GM03348 (cell line): Measurements from ENCODE around the gene OAT.
"Not testable (repeated sequence)": the region's sequence is repeated elsewhere in the genome, so short reads cannot be mapped to it uniquely, and the experiment has no call there.

Experiments used
- DNase-seq: peaks from one replicate; pipeline ENCODE4 v3.0.0; 2012; ENCODE audit warnings: low spot score

Gene OAT

GRCh38 chr10:124378271-124378670, 40.5 kb downstream of the OAT start:
- no peak for DNase-seq

GRCh38 chr10:124377101-124377500, 41.6 kb downstream of the OAT start:
- DNase-seq: no peak

- DNase-seq: no peak
Measured at GRCh38 chr10:124376411-124376810, 42.3 kb downstream of the OAT start.

DNA sequence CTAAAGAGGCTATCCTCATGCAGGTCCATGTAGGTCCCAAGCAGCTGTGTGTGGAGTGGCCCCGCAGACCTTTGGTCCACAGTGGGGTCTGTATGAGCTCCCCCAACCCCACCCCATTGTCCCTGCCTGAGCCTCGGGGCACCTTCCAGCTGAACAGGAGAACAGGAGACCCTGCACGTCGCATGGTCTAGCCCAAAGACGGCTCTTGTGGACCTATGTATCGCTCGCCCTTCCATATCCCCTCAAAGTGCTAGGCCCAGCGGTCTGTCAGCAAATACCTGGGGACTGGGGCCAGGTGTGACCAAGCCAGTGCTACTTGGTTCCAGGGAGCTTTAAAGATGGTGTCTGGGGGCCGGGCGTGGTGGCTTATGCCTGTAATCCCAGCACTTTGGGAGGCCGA, 43.0 kb downstream of the OAT start:
- no peak for DNase-seq

DNA sequence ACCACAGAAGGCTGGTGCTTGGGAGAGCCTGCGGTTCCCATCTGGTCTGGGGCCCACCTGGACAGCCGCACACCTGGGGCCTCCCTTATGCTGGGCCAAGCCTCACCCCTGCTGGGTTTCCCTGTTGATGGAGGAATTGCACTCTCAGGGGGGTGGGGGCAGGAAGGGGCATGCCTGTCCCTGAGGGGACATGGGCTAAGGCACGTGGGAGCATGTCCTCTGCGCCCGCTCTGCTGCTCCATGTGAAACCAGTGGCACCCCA, 43.4 kb downstream of the OAT start:
- no peak for DNase-seq

DNA sequence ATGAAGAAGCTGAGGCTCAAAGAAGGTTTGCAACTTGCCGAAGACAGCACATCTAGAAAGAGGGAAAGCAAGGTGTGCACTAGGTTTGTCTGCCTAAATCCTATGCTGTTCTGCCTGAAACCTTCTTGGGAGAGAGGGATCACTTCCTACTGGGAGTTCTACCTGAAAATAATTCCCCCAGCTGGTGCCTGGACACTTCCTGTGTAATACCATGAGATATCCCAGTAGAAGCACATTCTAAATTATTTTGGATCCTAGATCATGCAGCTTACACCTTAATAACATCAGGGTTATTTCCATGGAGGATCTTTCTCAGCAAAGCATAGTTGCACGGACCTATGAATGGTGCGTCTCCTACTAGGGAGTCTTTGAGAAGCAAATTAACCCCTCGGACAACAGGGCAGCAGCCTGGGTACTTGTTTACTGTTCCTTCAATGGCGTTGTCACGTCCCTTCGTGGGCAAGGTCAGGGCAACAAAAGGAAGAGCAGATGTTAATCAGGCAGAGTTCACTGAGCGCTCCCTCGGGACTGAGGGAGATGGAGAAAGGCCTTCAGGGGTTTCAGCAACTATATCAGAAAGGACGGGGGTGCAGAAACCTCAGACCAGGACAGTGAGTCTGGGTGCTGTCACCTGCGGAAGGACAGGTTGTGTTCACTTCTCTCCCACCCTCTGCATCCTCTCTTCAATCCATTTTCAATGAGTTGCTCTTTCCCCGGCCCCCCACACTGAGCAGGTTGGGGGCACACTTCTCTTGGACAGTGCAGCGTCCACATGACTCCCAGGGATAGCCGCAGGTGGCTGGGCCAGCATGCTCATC, 44.0 kb downstream of the OAT start:
- DNase-seq: no peak

DNA sequence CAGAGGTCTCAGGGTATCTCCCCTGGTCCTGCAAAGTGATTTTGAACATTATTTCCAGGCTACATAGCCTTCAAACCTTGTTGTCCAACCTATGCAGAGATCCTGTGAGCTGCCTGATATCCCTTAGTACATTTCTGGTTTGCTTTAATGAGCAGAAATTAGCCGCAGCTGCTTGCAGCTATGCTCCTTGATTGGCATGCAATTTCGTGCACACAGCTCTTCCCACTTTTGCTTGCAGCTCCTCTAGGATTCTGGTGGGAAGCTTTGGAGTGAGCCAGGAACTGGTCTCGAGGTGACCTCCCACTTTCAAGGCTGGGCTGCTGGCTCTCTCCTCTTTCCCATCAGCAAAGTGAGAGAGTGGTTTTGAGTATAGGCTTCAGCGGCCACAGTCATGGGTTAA, 45.8 kb downstream of the OAT start:
- no peak for DNase-seq

GRCh38 chr10:124370426-124370825, 48.3 kb downstream of the OAT start:
- no peak for DNase-seq

- DNase-seq: no peak
Measured at GRCh38 chr10:124369986-124370385, 48.7 kb downstream of the OAT start.

GRCh38 chr10:124369533-124369932, 49.2 kb downstream of the OAT start:
- not testable (repeated sequence) for DNase-seq

DNA sequence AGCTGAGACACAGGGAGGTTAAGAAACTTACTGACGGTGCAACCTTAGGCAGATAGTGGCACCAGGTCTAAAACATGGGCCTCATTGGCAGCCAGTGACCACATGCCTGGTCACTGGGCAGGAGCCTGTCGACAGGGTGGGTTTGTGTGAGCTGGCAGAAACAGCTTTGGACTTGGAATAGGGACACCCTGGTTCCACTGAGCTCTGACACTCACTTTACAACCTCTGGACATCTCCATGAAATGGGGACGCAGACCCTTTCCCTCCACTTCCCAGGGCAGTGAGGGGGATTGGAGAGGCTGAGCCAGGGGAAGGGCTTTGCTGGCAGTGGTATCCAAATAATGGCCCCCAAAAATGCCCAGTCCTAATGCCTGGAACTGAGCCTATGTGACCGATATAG, 49.7 kb downstream of the OAT start:
- DNase-seq: no peak

GRCh38 chr10:124367936-124368335, 50.8 kb downstream of the OAT start:
- DNase-seq: no peak

GRCh38 chr10:124367414-124367813, 51.3 kb downstream of the OAT start:
- no peak for DNase-seq

DNA sequence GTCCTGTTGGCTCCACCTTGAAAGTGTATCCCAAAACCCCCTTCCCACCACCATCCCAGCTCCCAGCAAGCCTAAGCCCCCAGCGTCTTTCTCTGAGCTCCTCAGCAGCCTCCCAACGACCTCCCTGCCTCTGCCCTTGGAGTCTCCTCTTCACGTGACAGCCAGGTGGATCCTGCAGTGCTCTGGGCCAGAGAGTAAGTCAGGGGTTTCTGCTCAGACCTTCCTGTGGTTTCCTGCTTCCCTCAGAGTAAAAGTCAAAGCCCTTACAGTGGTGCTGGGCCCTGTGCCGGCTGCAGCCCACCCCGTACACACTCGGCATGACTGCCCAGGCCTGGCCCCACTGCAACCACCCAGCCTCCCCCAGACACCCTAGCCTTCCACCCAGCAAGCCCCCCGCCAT, 51.9 kb downstream of the OAT start:
- no peak for DNase-seq

DNA sequence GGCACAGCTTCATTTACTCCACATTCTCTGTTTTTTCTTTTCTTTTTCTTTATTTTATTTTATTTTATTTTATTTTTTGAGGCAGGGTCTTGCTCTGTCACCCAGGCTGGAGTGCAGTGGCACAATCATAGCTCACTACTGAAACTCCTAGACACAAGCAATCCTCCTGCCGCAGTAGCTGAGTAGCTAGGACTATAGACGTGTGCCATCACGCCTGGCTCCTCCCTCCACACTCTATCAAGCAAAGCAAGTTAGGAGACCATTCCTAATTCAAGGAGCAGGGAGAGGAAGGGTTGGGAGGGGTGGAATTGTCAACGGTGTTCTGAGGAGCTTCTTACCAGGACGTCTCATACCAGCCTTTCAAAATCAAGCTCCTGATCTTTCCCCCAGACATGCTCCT, 52.4 kb downstream of the OAT start:
- DNase-seq: no peak

- DNase-seq: no peak
Measured at GRCh38 chr10:124364674-124365073, 54.0 kb downstream of the OAT start.

GRCh38 chr10:124362568-124362967, 56.2 kb downstream of the OAT start:
- no peak for DNase-seq

DNA sequence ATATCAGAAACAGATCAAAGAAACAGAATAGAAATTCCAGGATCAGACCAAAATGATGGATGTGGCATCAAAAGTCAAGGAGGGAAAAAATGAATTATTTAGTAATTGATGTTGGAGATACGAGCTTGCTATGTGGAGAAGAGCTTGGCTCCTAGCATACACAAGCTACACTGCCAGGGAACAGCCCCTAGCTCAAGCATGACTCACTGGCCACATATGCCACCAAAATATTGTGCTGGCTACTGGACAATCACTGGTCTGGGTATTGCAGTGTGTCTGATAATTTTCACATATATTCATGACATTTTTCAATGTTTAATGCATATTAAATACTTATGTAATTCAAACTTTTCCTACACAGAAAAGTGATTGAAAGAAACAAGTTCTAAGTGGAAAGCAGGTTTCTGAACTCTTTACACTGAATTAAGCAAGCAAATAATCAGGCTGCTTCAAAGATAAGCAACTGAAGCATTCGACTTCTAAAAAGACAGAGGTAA, 59.3 kb downstream of the OAT start:
- DNase-seq: no peak

- DNase-seq: no peak
Measured at GRCh38 chr10:124357561-124357885, 61.2 kb downstream of the OAT start.

DNA sequence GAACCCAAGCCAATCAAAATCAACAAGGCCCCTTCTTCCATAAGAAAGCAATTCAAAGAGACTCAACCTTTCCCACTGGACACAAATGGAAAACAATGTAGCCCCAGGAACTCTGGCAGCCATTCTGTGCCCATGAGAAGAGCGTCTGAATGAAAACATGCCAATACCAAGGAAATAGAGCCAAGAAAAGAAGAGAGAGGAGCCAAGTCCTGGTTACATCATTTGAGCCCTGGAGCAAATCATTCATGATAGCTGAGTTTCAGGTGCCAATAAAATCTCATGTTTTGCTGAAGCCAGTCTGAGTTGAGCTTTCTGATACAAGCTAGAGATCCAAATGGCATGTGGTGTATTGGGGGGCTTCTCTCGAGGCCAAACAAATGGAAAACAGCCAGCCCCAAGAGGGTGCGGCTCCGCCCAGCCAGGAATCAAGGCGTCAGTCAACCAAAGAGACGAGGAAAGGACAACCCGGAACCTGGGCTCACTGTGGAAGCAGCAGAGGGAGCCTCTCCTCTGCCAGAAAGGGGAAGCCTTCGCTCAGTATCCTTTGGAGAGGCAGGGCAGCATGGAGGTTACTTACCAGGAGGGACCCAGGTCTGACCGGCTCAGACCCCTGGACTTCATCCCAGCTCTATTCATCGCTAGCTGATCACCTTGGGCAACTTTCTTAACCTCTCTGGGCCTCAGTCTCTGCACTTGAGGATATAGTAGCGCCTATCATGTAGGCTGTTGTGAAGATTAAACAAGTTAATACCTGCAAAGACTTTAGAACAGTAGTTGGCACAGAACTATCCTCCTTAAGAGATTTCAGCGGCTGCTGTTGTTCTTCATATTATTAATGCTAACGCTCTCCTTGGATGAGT, 61.8 kb downstream of the OAT start:
- DNase-seq: no peak

DNA sequence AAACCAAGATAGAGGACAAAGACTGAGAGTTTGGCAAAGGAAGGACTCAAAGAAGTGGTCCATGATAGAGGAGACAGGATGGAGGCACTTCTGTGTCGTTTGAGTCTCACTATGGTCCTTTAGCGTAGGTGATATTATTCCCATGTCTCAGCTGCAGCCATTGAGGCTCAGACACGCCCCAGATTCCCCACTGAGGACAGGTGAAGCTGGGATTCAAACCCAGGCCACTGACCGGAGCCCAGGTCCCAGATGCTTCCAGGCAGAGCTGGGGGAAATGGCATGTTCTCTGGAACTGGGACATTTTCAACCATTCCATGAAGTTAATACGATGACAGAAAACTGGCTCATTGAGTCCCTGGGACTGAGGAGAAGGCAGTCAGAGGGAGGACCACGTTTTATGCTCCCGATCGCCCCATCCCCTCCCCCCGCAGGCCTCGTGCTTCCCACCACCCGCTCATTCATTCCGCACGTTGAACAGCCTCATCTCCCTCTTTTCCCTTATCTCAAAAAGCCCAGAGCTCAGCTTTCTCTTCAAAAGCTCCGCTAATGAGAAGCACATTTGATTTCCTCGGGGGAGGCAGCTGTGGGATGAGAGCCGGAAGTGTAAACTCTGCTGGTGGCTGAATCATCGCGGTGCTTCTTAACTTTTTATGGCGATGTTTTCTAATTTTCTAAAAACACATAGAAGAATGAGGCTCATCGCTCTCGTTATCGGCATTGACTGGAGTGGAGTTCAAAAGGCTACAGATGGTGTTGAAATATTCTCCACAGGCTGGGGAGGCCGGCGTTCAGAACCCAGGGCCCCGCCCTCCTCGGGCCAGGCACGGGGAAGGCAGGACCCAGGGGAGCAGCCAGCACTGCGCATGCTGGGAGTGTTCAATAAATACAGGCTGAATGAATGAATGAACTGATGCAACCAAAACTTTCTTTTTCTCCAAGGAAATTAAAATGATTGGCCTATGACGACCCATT, 64.0 kb downstream of the OAT start:
- DNase-seq: peak; percentile 89

GRCh38 chr10:124353896-124354295, 64.8 kb downstream of the OAT start:
- DNase-seq: no peak
